ENCODE results near the gene ZNF22. TPM values are rescaled to one million over a fixed set of nuclear protein-coding genes. Genes with fewer than 3 reads are reported as not detected.
A peak's percentile ranks its signal among the peaks of the same experiment; 100 is the strongest.

Gene ZNF22
- 32.5 and 47.1 TPM in 2 replicates for total RNA-seq (2014; rRNA removed; shearing (Covaris generic))

- peak; percentile 79 for DNase-seq (ENCODE audit: low read depth)
Observed at GRCh38 chr10:45000752-45001380, at the start of gene ZNF22. Gene ZNF22, plus strand, starts transcription at chr10:45000923. Its CDS starts 2,446 bp downstream, at chr10:45003369.

- no peak for DNase-seq (ENCODE audit: low read depth)
Observed at GRCh38 chr10:44951576-44952226, 49.0 kb upstream of the ZNF22 start.

GRCh38 chr10:44952779-44953231 is 47.9 kb upstream of the ZNF22 start:
- peak; percentile 67 for DNase-seq (ENCODE audit: low read depth)

- no peak for DNase-seq (ENCODE audit: low read depth)
Observed at GRCh38 chr10:44954042-44954441, 46.7 kb upstream of the ZNF22 start.

- no peak for DNase-seq (ENCODE audit: low read depth)
Observed at GRCh38 chr10:44954962-44955361, 45.8 kb upstream of the ZNF22 start.

- no peak for DNase-seq (ENCODE audit: low read depth)
Observed at GRCh38 chr10:44955413-44956070, 45.2 kb upstream of the ZNF22 start.

- DNase-seq (ENCODE audit: low read depth) = no peak
Observed at GRCh38 chr10:44956226-44956625, 44.5 kb upstream of the ZNF22 start.

- no peak for DNase-seq (ENCODE audit: low read depth)
Observed at GRCh38 chr10:44956717-44957706, 43.7 kb upstream of the ZNF22 start.

GRCh38 chr10:44958196-44958897 is 42.4 kb upstream of the ZNF22 start:
- peak; percentile 53 for DNase-seq (ENCODE audit: low read depth)

GRCh38 chr10:44958898-44959246 is 41.9 kb upstream of the ZNF22 start:
- DNase-seq (ENCODE audit: low read depth) = no peak

- peak; percentile 77 for DNase-seq (ENCODE audit: low read depth)
Observed at GRCh38 chr10:44959247-44960087, 41.3 kb upstream of the ZNF22 start, which contains the start of gene RASSF4. Gene RASSF4, plus strand, starts transcription at chr10:44959802. Its CDS starts 10,401 bp downstream, at chr10:44970203.

GRCh38 chr10:44960088-44960460 is 40.6 kb upstream of the ZNF22 start:
- DNase-seq (ENCODE audit: low read depth) = no peak

GRCh38 chr10:44960482-44961229 is 40.1 kb upstream of the ZNF22 start:
- no peak for DNase-seq (ENCODE audit: low read depth)

GRCh38 chr10:44961230-44961571 is 39.5 kb upstream of the ZNF22 start:
- DNase-seq (ENCODE audit: low read depth) = no peak

GRCh38 chr10:44961931-44962750 is 38.6 kb upstream of the ZNF22 start:
- no peak for DNase-seq (ENCODE audit: low read depth)

- no peak for DNase-seq (ENCODE audit: low read depth)
Observed at GRCh38 chr10:44962870-44963738, 37.6 kb upstream of the ZNF22 start.

- peak; percentile 78 for DNase-seq (ENCODE audit: low read depth)
Observed at GRCh38 chr10:44963772-44964633, 36.7 kb upstream of the ZNF22 start.

Measured in RPMI7951 (cell line).